ENCODE data around the gene SLC26A11.
A peak's percentile ranks its signal among the peaks of the same experiment; 100 is the strongest.

Gene SLC26A11

DNA sequence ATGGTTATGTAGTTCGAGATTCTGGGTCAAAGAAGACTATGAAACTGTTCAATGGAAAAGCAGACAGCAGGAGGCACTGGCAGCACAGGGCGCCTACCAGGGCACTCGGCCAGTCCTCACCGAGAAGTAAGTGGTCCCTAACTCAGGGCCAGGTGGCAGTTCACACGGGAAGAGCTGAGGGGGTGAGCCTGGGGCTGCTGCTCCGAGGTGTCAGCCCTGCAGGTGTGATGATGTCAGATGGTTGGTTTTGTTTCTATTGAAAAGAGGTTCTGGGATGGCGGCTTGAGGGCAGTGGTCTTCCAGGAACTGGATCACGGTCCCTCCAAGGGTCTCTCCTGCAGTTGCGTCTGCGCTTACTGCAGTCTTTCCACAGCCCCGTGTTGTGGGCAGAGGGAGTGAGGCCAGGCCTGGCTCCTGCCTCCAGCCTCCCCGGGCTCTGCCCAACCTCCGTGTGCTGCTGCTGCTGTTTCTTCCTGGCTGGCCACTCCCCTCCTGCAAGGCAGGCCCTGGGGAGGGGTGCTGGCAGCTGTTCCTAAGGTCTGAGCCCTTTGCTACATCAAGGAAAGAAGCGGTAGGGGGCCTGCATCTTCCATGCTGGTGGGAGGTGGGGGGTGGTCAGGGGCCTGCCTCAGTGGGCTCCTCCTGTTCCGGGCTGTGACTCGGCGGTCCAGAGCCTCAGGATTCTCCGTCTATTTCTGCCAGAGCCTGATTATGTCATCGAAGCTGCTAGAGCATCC lies 63.1 kb downstream of the SLC26A11 start:
- Histone ChIP-seq H3K27ac (replicated peaks) (no peak overlapping the region), H3K27me3 (ENCODE audit: insufficient read depth, poor library complexity, severe bottlenecking) (no peaks in the 10 kb centered on the region), H3K4me3 (replicated peaks; ENCODE audit: insufficient read depth, low read length) (no peak overlapping the region)
- DNase-seq (ENCODE audit: low read depth in 1 of 2, low spot score in 1 of 2) = no peak
- TF ChIP-seq GABPA (IDR thresholded peaks at IDR 0.05; ENCODE audit: low read depth) (no peak), POLR2AphosphoS5 (IDR thresholded peaks at IDR 0.05; ENCODE audit: low read depth) (no peak), SPI1 (IDR thresholded peaks at IDR 0.05; ENCODE audit: borderline replicate concordance, low read depth) (no peak)
- TF ChIP-seq, protein P1, sequence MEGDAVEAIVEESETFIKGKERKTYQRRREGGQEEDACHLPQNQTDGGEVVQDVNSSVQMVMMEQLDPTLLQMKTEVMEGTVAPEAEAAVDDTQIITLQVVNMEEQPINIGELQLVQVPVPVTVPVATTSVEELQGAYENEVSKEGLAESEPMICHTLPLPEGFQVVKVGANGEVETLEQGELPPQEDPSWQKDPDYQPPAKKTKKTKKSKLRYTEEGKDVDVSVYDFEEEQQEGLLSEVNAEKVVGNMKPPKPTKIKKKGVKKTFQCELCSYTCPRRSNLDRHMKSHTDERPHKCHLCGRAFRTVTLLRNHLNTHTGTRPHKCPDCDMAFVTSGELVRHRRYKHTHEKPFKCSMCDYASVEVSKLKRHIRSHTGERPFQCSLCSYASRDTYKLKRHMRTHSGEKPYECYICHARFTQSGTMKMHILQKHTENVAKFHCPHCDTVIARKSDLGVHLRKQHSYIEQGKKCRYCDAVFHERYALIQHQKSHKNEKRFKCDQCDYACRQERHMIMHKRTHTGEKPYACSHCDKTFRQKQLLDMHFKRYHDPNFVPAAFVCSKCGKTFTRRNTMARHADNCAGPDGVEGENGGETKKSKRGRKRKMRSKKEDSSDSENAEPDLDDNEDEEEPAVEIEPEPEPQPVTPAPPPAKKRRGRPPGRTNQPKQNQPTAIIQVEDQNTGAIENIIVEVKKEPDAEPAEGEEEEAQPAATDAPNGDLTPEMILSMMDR (IDR thresholded peaks at IDR 0.05; ENCODE audit: insufficient read depth, low read length) = no peak
- TF ChIP-seq, protein P2, sequence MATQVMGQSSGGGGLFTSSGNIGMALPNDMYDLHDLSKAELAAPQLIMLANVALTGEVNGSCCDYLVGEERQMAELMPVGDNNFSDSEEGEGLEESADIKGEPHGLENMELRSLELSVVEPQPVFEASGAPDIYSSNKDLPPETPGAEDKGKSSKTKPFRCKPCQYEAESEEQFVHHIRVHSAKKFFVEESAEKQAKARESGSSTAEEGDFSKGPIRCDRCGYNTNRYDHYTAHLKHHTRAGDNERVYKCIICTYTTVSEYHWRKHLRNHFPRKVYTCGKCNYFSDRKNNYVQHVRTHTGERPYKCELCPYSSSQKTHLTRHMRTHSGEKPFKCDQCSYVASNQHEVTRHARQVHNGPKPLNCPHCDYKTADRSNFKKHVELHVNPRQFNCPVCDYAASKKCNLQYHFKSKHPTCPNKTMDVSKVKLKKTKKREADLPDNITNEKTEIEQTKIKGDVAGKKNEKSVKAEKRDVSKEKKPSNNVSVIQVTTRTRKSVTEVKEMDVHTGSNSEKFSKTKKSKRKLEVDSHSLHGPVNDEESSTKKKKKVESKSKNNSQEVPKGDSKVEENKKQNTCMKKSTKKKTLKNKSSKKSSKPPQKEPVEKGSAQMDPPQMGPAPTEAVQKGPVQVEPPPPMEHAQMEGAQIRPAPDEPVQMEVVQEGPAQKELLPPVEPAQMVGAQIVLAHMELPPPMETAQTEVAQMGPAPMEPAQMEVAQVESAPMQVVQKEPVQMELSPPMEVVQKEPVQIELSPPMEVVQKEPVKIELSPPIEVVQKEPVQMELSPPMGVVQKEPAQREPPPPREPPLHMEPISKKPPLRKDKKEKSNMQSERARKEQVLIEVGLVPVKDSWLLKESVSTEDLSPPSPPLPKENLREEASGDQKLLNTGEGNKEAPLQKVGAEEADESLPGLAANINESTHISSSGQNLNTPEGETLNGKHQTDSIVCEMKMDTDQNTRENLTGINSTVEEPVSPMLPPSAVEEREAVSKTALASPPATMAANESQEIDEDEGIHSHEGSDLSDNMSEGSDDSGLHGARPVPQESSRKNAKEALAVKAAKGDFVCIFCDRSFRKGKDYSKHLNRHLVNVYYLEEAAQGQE (IDR thresholded peaks at IDR 0.05; ENCODE audit: insufficient replicate concordance, low read depth) = no peak

DNA sequence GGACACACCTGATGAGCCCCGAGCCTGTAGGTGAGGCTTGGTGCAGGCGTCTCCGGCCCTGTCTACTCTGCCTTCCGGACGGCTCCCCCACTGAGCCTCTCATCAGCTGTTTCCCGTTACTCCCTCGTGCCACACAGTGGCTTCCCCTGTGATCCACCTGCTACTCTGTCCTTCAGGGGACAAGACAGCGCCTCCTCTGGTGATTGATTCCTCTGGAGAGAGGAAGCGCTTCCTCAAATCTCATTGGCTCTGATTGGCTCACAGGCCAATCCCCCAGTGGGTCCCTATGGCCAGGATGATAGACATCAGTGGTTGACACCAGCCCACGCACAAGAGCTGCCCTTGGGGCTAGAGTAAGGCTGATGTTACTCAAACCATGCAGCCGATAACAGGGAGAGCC lies 64.4 kb downstream of the SLC26A11 start:
- Histone ChIP-seq H3K27me3 (ENCODE audit: insufficient read depth, poor library complexity, severe bottlenecking) (no peaks in the 10 kb centered on the region), H3K4me3 (replicated peaks; ENCODE audit: insufficient read depth, low read length) (no peak overlapping the region), H3K27ac (replicated peaks) (no peak overlapping the region)
- TF ChIP-seq, protein P2 (IDR thresholded peaks at IDR 0.05; ENCODE audit: insufficient replicate concordance, low read depth) = no peak
- TF ChIP-seq POLR2AphosphoS5 (IDR thresholded peaks at IDR 0.05; ENCODE audit: low read depth) (0 out of 2 replicates have a peak, but pooled peaks have one; percentile 41), SPI1 (IDR thresholded peaks at IDR 0.05; ENCODE audit: borderline replicate concordance, low read depth) (peak; percentile 68; the same call in 1 of the 2 replicates), GABPA (IDR thresholded peaks at IDR 0.05; ENCODE audit: low read depth) (no peak)
- TF ChIP-seq, protein P1 (IDR thresholded peaks at IDR 0.05; ENCODE audit: insufficient read depth, low read length) = peak; percentile 14
- DNase-seq (ENCODE audit: low read depth in 1 of 2, low spot score in 1 of 2) = peak in 1 of 2 experiments; percentile 52

DNA sequence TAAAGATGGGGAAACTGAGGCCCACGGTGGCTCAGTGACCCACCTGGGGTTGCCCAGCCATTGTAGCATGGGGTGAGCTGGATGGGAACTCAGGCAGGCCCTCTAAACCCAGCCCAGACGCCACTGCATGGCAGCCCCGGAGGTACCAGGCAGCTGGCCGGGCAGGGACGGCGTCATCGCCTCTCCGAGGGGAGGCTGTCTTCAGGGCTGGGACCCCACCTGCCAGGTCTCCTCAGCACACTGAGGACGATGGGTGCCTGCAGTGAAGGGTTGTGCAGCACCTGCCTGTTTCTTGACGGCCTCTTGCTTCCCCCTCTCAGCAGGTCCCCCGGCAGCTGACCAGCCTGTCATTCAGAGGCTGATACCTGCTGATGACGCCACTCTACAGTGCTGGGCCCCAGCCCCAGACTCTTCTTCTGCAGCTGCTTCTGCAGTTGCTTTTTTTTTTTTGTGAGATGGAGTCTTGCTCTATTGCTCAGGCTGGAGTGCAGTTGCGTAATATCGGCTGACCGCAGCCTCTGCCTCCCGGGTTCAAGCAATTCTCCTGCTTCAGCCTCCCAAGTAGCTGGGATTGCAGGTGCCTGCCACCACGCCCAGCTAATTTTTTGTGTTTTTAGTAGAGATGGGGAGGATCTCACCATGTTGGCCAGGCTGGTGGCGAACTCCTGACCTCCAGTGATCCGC lies 65.2 kb downstream of the SLC26A11 start:
- Histone ChIP-seq H3K4me3 (replicated peaks; ENCODE audit: insufficient read depth, low read length) (no peak overlapping the region), H3K27ac (replicated peaks) (no peak overlapping the region), H3K27me3 (ENCODE audit: insufficient read depth, poor library complexity, severe bottlenecking) (no peaks in the 10 kb centered on the region)
- no peak for TF ChIP-seq POLR2AphosphoS5 (IDR thresholded peaks at IDR 0.05; ENCODE audit: low read depth)
- TF ChIP-seq, protein P2 (IDR thresholded peaks at IDR 0.05; ENCODE audit: insufficient replicate concordance, low read depth) = no peak
- TF ChIP-seq, protein P1 (IDR thresholded peaks at IDR 0.05; ENCODE audit: insufficient read depth, low read length) = no peak
- TF ChIP-seq GABPA (IDR thresholded peaks at IDR 0.05; ENCODE audit: low read depth) = no peak
- no peak for TF ChIP-seq SPI1 (IDR thresholded peaks at IDR 0.05; ENCODE audit: borderline replicate concordance, low read depth)
- DNase-seq (ENCODE audit: low read depth in 1 of 2, low spot score in 1 of 2) = peak; percentile 36 to 61
